Stimulated activated CD4-positive, alpha-beta T cell treated with anti-CD3 and anti-CD28 coated beads, Interleukin-2, amount 100 ng/mL, for 24 hours (primary cell): Measurements from ENCODE around the gene CENPO.

Source experiments
- DNase-seq, 2 donors: peaks; one replicate each; pipeline ENCODE4 v3.0.0-alpha.2; 2020

The CENPO gene

GRCh38 chr2:24839729-24840128, 46.5 kb downstream of the CENPO start:
- no peak for DNase-seq

GRCh38 chr2:24840164-24840869, 47.1 kb downstream of the CENPO start:
- no peak for DNase-seq

GRCh38 chr2:24840962-24841945, 48.0 kb downstream of the CENPO start:
- no peak for DNase-seq

- DNase-seq = no peak
Observed at GRCh38 chr2:24842081-24843050, 49.1 kb downstream of the CENPO start.

- DNase-seq = no peak
Observed at GRCh38 chr2:24843330-24843860, 50.2 kb downstream of the CENPO start.

- DNase-seq = no peak
Observed at GRCh38 chr2:24844023-24844685, 50.9 kb downstream of the CENPO start.

- DNase-seq = no peak
Observed at GRCh38 chr2:24845691-24846090, 52.5 kb downstream of the CENPO start.

GRCh38 chr2:24850944-24851343, 57.7 kb downstream of the CENPO start:
- no peak for DNase-seq

GRCh38 chr2:24852026-24852425, 58.8 kb downstream of the CENPO start:
- DNase-seq = no peak

- no peak for DNase-seq
Observed at GRCh38 chr2:24852431-24853020, 59.3 kb downstream of the CENPO start.

GRCh38 chr2:24853046-24853445, 59.8 kb downstream of the CENPO start:
- DNase-seq = no peak

GRCh38 chr2:24853996-24854395, 60.8 kb downstream of the CENPO start:
- DNase-seq = no peak

GRCh38 chr2:24855022-24855622, 61.9 kb downstream of the CENPO start:
- DNase-seq = no peak

GRCh38 chr2:24855726-24856125, 62.5 kb downstream of the CENPO start:
- DNase-seq = no peak

GRCh38 chr2:24856791-24857211, 63.6 kb downstream of the CENPO start:
- DNase-seq = no peak

GRCh38 chr2:24857746-24858145, 64.5 kb downstream of the CENPO start:
- DNase-seq = no peak

GRCh38 chr2:24858996-24859395, 65.8 kb downstream of the CENPO start:
- DNase-seq = no peak

GRCh38 chr2:24859968-24860600, 66.9 kb downstream of the CENPO start:
- DNase-seq = no peak

- DNase-seq = no peak
Observed at GRCh38 chr2:24860631-24861030, 67.4 kb downstream of the CENPO start.

GRCh38 chr2:24861500-24861899, 68.3 kb downstream of the CENPO start:
- DNase-seq = no peak

GRCh38 chr2:24863641-24864040, 70.4 kb downstream of the CENPO start:
- no peak for DNase-seq
